ENCODE data around the gene PLA1A.
"Not testable (repeated sequence)": the region's sequence is repeated elsewhere in the genome, so short reads cannot be mapped to it uniquely, and the experiment has no call there.

Gene PLA1A

DNA sequence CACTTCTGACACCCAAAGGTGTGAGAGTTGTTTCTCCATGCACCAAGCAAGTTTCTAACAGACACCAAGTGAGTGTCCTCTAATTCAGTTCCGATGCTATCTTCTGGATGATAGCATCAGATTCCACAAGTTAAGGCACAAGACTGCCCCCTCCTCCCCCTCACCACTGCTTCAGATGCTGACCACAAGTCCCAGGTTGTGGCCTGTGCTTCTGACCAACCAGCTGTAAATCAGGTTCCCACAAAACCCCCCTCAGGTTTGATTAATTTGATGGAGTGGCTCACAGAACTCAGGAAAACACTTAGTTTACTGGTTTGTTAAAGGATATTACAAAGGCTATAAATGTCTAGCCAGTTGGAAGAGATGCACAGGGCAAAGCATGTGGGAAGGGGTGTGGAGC is 7.0 kb upstream of the PLA1A start:
- H3K27ac Mint-ChIP-seq = no peak overlapping the region
- H3K27me3 Mint-ChIP-seq = peaks cover 16% of the 10 kb centered on the region
- H3K4me3 Mint-ChIP-seq = no peak overlapping the region
- DNase-seq (no peak), ATAC-seq (no peak)
- H3K4me1 Mint-ChIP-seq = peaks cover 41% of the 10 kb centered on the region
- H3K9me3 Mint-ChIP-seq = peaks cover 0 to 13% of the 10 kb centered on the region in 2 donors

DNA sequence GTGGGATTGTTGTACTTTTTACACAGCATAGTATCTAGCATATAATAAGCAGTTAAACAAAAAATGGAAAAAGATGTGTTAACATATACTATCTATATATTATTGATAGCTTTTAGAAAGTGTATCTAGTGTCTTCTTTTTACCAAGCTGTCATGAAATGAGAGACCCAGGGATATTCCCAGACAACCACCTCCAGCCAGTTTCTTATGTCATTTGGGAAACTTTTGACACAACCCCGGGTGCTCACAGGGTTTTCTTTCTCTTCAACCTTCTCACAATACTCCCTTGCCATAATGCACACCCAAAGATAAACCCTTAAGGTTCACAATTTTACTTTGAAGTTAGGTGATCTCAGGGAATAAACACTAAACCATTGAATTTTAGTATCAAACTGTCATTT is 4.8 kb upstream of the PLA1A start:
- Mint-ChIP-seq H3K27me3 (peaks cover 16% of the 10 kb centered on the region), H3K27ac (no peak overlapping the region), H3K9me3 (peaks cover 0 to 13% of the 10 kb centered on the region in 2 donors), H3K4me1 (peaks cover 40% of the 10 kb centered on the region), H3K4me3 (no peak overlapping the region)
- no peak for ATAC-seq
- DNase-seq = no peak

DNA sequence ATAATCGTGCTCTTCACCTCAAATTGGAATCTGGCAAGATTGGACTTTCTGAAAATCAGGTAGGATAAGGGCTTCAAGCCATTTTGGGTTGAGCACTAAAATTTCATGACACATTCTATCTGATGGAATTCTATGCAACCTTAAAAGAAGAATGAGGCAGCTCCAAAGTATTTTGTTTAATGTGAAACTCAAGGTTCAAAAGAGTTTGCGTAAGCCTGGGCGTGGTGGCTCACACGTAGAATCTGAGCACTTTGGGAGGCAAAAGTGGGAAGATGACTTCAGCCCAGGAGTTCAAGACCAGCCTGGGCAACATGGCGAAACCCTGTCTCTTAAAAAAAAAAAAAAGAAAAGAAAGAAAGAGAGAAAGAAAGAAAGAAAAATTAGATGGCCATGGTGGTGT is 3.6 kb upstream of the PLA1A start:
- Mint-ChIP-seq H3K27ac (peak overlapping the region in 1 of 2 donors; percentile 54), H3K4me3 (no peak overlapping the region), H3K9me3 (peaks cover 0 to 13% of the 10 kb centered on the region in 2 donors), H3K4me1 (peaks cover 40% of the 10 kb centered on the region), H3K27me3 (peaks cover 16% of the 10 kb centered on the region)
- no peak for DNase-seq
- no peak for ATAC-seq

DNA sequence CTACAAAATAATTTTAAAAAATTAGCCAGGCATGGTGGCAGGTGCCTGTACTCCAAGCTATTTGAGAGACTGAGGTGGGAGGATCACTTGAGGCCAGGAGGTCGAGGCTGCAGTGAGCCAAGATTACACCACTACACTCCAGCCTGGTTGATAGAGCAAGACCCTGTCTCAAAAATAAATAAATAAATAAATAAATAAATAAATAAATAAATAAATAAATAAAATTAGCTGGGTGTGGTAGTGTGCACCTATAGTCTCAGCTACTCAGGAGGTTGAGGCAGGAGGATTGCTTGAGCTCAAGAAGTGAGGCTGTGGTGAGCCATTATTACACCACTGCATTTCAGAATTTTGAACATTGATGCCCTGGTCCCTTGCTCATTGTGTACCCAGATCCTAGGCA is 2.8 kb upstream of the PLA1A start:
- Mint-ChIP-seq H3K9me3 (peaks cover 0 to 11% of the 10 kb centered on the region in 2 donors), H3K4me1 (peaks cover 41% of the 10 kb centered on the region)
- not testable (repeated sequence) for H3K27me3 Mint-ChIP-seq, DNase-seq, H3K4me3 Mint-ChIP-seq, ATAC-seq, H3K27ac Mint-ChIP-seq

DNA sequence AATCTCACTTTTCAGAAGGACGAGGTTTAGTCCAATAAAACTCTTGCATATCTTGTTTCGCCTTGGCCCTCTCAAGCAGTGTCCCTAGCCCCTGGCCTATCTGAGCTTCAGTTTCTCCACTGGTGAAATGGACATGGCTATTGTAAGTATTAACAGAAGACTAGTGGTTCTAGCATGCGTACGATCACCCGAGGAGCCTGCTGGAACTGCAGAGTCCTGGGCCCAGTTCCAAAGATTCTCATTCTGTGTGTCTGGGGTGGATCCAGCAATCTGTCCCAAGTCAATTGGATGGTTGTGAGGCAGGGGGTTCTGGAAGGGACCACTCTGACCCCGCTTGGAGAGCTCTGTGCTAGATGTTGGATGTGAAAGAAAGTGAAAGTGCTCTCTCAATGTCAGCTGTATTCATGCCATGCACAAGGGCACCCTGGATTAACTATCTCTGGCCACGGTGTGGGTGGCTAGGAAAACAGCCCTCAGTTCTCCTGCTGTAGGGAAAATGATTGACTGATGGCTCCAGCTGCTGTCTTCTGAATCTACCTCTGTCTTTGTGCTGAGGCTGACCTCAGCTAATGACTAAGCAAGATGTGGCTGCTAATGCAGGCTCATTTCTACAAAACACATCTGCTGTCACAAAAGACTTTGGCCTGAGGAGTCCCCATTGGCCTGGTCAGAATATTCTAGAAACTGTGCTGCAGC is 1.9 kb upstream of the PLA1A start:
- ATAC-seq (no peak), DNase-seq (no peak)
- Mint-ChIP-seq H3K4me1 (peaks cover 48% of the 10 kb centered on the region), H3K4me3 (no peak overlapping the region), H3K27ac (no peak overlapping the region), H3K9me3 (peaks cover 0 to 3% of the 10 kb centered on the region in 2 donors), H3K27me3 (peaks cover under 1% of the 10 kb centered on the region)

DNA sequence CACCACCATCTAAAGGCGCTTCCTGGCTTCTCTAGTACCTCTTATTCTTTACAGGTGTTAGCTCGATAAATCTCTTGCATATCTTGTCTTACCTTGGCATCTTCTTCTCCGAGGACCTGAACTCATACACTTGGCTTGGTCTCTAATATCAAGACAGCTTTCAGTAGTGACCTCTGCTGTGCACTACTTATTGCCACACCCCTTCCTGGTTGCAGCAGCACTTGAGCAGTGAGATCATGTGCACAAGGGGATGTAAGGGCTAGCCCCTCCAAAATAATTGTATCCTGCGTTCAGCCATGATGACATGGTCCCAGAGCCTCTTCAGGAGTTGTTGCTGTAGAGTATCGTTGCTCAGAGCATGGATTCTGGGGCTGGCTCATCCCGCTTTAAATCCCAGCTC is 1.3 kb upstream of the PLA1A start:
- H3K4me3 Mint-ChIP-seq = no peak overlapping the region
- ATAC-seq (no peak), DNase-seq (no peak)
- peaks cover 54% of the 10 kb centered on the region for H3K4me1 Mint-ChIP-seq
- no peaks in the 10 kb centered on the region for H3K9me3 Mint-ChIP-seq
- no peak overlapping the region for H3K27ac Mint-ChIP-seq
- no peaks in the 10 kb centered on the region for H3K27me3 Mint-ChIP-seq

DNA sequence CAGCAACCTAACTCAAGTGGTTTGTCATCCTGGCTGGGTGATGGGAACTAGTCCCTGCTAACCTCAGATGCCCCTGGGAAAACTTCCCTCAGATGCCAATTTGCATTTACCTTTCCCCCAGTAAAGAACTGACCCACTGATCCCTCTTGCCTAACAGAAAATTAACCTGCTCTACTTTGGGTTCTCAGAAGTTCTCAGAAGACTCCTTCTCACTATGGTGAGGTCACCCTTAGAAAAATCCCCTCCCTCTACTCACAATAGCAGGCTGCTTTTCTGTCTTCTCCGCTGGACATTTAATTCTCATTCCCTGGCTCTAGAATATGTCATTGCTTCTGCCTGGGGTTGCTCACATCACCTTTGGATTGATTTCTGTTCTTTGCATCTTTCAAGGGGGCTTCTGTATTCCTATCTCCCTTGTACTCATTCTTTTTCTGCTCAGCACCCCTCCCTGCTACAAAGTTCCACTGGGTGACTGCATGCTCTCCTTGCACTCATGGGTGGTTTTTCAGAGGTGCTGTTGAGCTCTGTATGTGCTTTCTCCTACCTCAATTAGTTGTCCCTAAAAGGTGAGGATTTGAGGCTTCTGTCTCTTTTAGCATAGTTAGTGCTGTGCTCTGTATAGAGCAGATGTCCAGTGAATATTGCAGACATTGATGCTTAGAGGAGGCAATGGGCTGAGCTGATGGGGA is 869 bp downstream of the PLA1A start:
- H3K27me3 Mint-ChIP-seq = no peaks in the 10 kb centered on the region
- ATAC-seq = peak; percentile 75
- H3K4me1 Mint-ChIP-seq = peaks cover 56% of the 10 kb centered on the region
- no peak for DNase-seq
- H3K9me3 Mint-ChIP-seq = no peaks in the 10 kb centered on the region
- peak overlapping the region in 1 of 2 donors; percentile 1 for H3K4me3 Mint-ChIP-seq
- H3K27ac Mint-ChIP-seq = peak overlapping the region in 1 of 2 donors; percentile 57

DNA sequence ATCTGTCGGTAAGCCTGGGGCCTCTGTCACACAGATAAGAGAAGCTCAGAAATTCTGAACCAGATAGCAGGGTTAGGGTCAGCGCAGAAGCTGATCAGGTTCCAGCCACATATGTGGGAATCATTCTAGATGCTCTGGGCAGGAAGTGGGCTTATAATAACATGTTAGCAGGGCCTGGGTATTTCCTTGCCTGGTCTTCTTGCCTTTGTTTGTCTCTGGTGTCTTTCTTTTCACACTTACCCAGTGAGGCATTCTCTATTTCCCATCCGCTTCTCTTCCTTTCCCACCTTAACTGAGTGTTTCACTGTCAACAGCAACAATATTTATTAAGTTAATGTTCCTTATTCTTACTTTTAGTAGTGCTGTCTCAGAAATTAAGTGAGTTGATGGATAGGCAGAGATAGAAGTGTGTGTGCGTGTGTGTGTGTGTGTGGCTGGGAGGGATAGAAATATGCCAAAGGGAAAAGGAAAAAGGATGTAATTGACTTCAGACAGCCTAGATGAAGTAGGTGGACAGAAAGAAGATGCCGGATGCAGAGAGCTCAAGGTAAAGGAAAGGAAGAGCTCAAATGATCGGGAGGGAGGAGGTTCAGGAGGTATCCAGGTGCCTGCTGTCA is 2.0 kb downstream of the PLA1A start:
- no peaks in the 10 kb centered on the region for H3K27me3 Mint-ChIP-seq
- H3K9me3 Mint-ChIP-seq = no peaks in the 10 kb centered on the region
- peaks cover 56% of the 10 kb centered on the region for H3K4me1 Mint-ChIP-seq
- no peak overlapping the region for H3K4me3 Mint-ChIP-seq
- no peak for ATAC-seq
- H3K27ac Mint-ChIP-seq = peak overlapping the region; percentile 2 to 55
- no peak for DNase-seq

DNA sequence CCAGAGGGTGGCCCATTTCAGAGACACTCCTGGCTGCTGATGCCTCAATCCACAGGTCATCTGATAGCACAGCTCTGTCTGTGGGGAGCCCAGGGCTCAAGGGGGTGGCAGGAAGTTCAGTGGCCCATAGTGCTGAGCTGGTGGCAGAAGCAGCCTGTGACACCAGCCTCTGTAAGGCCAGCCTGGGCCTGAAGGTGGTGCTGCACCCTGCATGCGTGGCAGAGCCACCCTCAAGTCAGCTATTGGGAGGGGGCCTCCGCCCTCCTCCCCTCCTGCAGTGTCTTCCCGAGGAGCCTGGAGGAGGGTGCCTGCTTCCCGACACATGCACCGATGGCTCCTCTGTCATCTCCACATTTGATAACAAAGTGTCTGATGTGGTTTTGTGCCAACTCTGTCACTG is 3.0 kb downstream of the PLA1A start:
- ATAC-seq = peak; percentile 83
- H3K4me3 Mint-ChIP-seq = no peak overlapping the region
- peak; percentile 25 to 39 for DNase-seq
- no peaks in the 10 kb centered on the region for H3K27me3 Mint-ChIP-seq
- H3K4me1 Mint-ChIP-seq = peaks cover 61% of the 10 kb centered on the region
- no peak overlapping the region for H3K27ac Mint-ChIP-seq
- no peaks in the 10 kb centered on the region for H3K9me3 Mint-ChIP-seq

DNA sequence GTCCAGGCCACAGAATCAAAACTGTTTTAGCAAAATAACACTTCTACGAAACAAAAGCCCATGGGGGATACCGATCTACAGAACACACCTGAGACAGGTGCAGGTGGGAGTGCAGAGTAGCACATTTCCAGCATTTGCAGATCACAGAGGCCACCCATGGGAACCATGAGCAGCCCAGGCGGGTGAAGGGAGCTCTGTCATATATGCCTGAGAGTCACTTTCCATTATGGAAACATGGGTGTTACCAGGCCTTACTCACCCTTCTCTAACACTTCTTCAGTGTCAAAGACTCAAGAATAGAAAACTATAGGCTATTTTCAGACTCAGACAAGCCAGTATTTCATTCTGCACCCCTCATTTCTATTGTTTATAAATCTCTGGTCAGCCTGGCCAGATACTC is 3.5 kb downstream of the PLA1A start:
- DNase-seq (no peak), ATAC-seq (peak; percentile 16)
- Mint-ChIP-seq H3K27me3 (no peaks in the 10 kb centered on the region), H3K4me1 (peaks cover 56% of the 10 kb centered on the region), H3K9me3 (no peaks in the 10 kb centered on the region), H3K27ac (no peak overlapping the region), H3K4me3 (no peak overlapping the region)

DNA sequence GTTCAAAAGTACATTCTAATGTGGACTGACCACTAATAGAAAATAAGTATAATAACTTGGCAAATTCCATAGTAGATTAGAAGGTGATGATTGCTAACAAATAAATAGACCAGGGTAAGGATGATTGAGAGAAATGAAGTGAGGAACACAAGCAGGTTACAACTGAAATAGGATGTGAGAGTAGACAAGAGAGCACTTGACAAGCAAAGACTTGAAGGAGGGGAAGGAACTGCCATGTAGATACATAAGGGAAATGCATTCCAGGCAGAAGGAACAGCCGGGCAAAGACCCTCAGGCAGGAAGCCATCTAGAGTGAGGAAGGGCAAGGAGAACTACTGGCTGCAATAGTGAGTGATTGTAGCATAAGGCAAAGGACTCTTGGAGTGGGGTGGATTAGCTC is 5.0 kb downstream of the PLA1A start:
- no peak for DNase-seq
- H3K27ac Mint-ChIP-seq = no peak overlapping the region
- H3K9me3 Mint-ChIP-seq = no peaks in the 10 kb centered on the region
- H3K27me3 Mint-ChIP-seq = peaks cover 12% of the 10 kb centered on the region
- no peak for ATAC-seq
- H3K4me3 Mint-ChIP-seq = no peak overlapping the region
- H3K4me1 Mint-ChIP-seq = peaks cover 45% of the 10 kb centered on the region

DNA sequence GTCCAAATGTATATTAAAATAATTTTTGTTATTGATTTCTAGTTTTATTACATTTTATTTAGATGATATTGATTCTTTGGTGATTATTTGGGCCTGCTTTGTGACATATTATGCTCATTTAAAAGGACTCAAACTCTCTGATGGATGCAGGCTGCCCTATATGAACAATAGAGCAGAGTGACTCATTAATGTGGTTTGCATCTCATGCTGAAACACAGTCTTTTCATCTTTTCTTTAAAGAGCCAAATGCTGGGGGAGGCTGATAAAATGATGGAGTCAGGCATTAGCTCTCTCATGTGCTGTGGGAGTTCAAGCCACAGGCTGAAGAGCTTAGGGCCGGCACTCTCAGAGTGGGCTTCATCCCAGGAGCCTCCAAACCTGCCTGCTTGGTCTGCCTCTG is 7.2 kb downstream of the PLA1A start:
- DNase-seq (no peak), ATAC-seq (peak; percentile 81)
- Mint-ChIP-seq H3K27ac (peak overlapping the region in 1 of 2 donors; percentile 23), H3K4me1 (peaks cover 23% of the 10 kb centered on the region), H3K9me3 (no peaks in the 10 kb centered on the region), H3K4me3 (no peak overlapping the region), H3K27me3 (peaks cover 34% of the 10 kb centered on the region)

DNA sequence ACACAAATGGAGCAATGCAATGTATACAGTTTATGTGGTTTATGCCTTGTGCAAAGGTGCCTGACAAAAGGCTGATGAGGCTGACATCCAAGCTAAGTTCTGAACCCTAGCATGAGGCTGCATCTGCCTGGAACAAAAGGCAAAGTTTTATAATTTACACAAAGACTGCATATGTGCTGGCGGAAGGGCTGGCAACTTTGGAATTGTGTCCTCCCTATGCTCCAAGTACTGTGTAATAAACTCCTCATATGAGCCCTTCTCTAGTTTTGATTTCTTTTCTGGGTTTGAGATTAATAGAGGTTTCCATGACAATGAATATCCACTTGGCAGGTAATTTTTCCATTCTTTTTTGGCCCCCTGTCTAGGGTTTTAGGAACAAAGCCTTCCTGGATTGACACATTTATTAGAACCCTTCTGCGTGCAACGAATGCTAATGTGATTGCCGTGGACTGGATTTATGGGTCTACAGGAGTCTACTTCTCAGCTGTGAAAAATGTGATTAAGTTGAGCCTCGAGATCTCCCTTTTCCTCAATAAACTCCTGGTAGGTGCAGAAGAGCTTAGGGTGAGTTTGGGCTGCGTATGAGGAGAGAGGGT is 10.8 kb downstream of the PLA1A start:
- Mint-ChIP-seq H3K4me3 (no peak overlapping the region), H3K27ac (no peak overlapping the region)

DNA sequence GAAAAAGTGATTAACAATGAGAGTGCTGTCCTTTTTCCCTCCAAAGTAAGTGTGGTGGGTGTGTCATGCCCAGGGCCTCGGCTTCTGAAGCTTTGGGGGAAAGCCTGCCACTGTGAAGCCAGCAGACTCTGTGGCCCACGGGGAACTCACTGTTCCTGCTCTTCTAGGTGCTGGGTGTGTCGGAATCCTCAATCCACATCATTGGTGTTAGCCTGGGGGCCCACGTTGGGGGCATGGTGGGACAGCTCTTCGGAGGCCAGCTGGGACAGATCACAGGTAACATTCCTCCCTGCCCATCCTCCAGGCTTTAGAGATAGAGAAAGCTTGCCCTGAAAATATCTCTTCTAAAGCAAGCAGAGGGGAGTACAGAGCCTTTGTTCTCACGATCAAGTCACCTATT is 11.6 kb downstream of the PLA1A start:
- Mint-ChIP-seq H3K27me3 (peaks cover 61% of the 10 kb centered on the region), H3K9me3 (no peaks in the 10 kb centered on the region), H3K4me1 (peaks cover 8% of the 10 kb centered on the region), H3K4me3 (no peak overlapping the region), H3K27ac (no peak overlapping the region)
- no peak for DNase-seq
- no peak for ATAC-seq

More for the DNA sequence above, 10.8 kb downstream of the PLA1A start:
- DNase-seq (no peak), ATAC-seq (no peak)
- Mint-ChIP-seq H3K27me3 (peaks cover 61% of the 10 kb centered on the region), H3K9me3 (no peaks in the 10 kb centered on the region), H3K4me1 (peaks cover 8% of the 10 kb centered on the region)

DNA sequence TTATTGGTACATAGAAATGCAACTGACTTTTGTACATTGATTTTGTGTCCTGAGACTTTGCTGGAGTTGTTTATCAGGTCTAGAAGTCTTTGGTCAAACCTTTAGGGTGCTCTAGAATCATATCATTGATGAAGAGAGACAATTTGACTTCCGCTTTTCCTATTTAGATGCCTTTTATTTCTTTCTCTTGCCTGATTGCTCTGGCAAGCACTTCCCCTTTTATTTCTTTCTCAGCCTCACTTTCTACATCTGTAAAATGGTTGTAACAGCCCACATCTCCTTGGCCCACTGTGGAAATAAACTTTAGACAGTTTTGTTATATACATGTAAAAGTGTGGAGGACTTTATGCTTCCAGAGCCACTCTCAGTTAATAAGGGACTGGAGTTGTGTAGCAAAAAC is 14.0 kb downstream of the PLA1A start:
- Mint-ChIP-seq H3K27me3 (peaks cover 60% of the 10 kb centered on the region), H3K4me3 (no peak overlapping the region), H3K27ac (no peak overlapping the region), H3K9me3 (no peaks in the 10 kb centered on the region), H3K4me1 (no peaks in the 10 kb centered on the region)
- DNase-seq (no peak), ATAC-seq (no peak)

DNA sequence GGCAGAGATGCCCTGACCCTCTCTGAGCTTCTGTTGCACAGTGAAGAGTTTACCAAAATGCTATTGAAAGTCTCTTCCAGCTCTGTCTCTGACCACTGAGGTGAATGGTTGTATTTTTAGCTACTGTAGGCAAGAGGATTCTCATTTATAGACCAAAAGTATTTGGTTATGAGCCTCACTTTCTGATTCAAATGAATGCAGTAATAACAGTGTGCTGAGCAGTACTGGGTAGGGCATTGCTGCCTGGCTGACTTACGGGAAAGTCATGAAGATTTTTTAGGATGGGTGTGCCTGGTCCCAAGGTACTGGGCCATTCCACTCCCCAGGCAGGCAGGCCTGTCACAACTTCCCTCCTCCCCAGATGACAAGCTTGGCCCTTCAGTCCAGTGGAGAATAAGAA is 15.5 kb downstream of the PLA1A start:
- no peak overlapping the region for H3K27ac Mint-ChIP-seq
- H3K27me3 Mint-ChIP-seq = peaks cover 60% of the 10 kb centered on the region
- H3K9me3 Mint-ChIP-seq = no peaks in the 10 kb centered on the region
- H3K4me3 Mint-ChIP-seq = no peak overlapping the region
- DNase-seq (no peak), ATAC-seq (no peak)
- H3K4me1 Mint-ChIP-seq = no peaks in the 10 kb centered on the region
